IMR-90 (cell line): Measurements from ENCODE around the gene ROCK2. TPM values are rescaled to one million over a fixed set of nuclear protein-coding genes. Genes with fewer than 3 reads are reported as not detected.

Source experiments
- ATAC-seq: fragments of 200-7000 bp; cut with Tn5 transposase; 2 replicates; pipeline ENCODE4 v1.9.1; 2020; ENCODE audit warnings: low read depth, mild to moderate bottlenecking, moderate library complexity
- BruUV-seq: library from RNA; stranded (reverse); fragments of 400-500 nt; replicated peaks from 2 replicates; lab custom pipeline; 2021; lab: Mats Ljungman, UMichigan
- CTCF ChIA-PET: fragments of 300-600 bp; formaldehyde crosslinking; extraction: SDS; loops from one replicate; lab custom pipeline; 2021; ENCODE audit warnings: antibody characterized with exemption; lab: Yijun Ruan, JAX
- POLR2A ChIA-PET: fragments of 300-600 bp; sonication (Branson Sonifier 250); formaldehyde crosslinking; loops from one replicate; lab custom pipeline; 2022; ENCODE audit warnings: antibody characterized with exemption; ENCODE audit not compliant: unreplicated experiment; lab: Charles Lee
- DNase-seq: peaks from one replicate; pipeline ENCODE4 v3.0.0; 2013
- H2AFZ ChIP-seq: replicated peaks from 2 replicates; pipeline ENCODE3; 2013; ENCODE audit warnings: low read length, mild to moderate bottlenecking; ENCODE audit not compliant: poor library complexity
- H2AK5ac ChIP-seq: 2 replicates; pipeline ENCODE4 v1.6.1; 2013; ENCODE audit warnings: low read depth, low read length, inconsistent platforms
- H2AK9ac ChIP-seq: replicated peaks from 2 replicates; pipeline ENCODE3; 2013; ENCODE audit warnings: mild to moderate bottlenecking, low read depth, low read length, moderate library complexity; ENCODE audit not compliant: poor library complexity
- H2BK120ac ChIP-seq: 2 replicates; pipeline ENCODE4 v1.6.1; 2013; ENCODE audit warnings: low read depth, low read length, inconsistent platforms
- H2BK15ac ChIP-seq: 3 replicates; pipeline ENCODE4 v1.6.1; 2013; ENCODE audit warnings: low read depth, low read length, inconsistent platforms
- H2BK20ac ChIP-seq: 2 replicates; pipeline ENCODE4 v1.6.1; 2013; ENCODE audit warnings: low read depth, mild to moderate bottlenecking, inconsistent platforms, low read length, moderate library complexity
- H2BK5ac ChIP-seq: 2 replicates; pipeline ENCODE4 v1.6.1; 2013; ENCODE audit warnings: mild to moderate bottlenecking, low read depth, low read length, inconsistent platforms; ENCODE audit not compliant: poor library complexity, severe bottlenecking
- H3K14ac ChIP-seq: replicated peaks from 2 replicates; pipeline ENCODE4 v1.6.1; 2013; ENCODE audit warnings: low read depth, low read length, inconsistent platforms
- H3K18ac ChIP-seq: 2 replicates; pipeline ENCODE4 v1.6.1; 2013; ENCODE audit warnings: low read depth, low read length, control low read depth
- H3K23ac ChIP-seq: 2 replicates; pipeline ENCODE4 v1.6.1; 2013; ENCODE audit warnings: low read depth, low read length, inconsistent platforms
- H3K27ac ChIP-seq: 2 replicates; pipeline ENCODE4 v1.5.1; 2013; ENCODE audit warnings: mild to moderate bottlenecking, control low read depth, low read length; ENCODE audit not compliant: insufficient read depth
- H3K27me3 ChIP-seq: 2 replicates; pipeline ENCODE4 v1.6.1; 2013; ENCODE audit warnings: low read length; ENCODE audit not compliant: control insufficient read depth, insufficient read depth
- H3K36me3 ChIP-seq: 2 replicates; pipeline ENCODE4 v1.6.1; 2013; ENCODE audit warnings: low read length, mixed read lengths; ENCODE audit not compliant: control insufficient read depth, insufficient read depth
- H3K4ac ChIP-seq: 2 replicates; pipeline ENCODE4 v1.6.1; 2013; ENCODE audit warnings: low read depth, low read length, inconsistent platforms
- H3K4me1 ChIP-seq: 2 replicates; pipeline ENCODE4 v1.6.1; 2013; ENCODE audit warnings: low read length, mixed read lengths; ENCODE audit not compliant: control insufficient read depth, insufficient read depth
- H3K4me2 ChIP-seq: 2 replicates; pipeline ENCODE4 v1.6.1; 2013; ENCODE audit warnings: low read depth, mild to moderate bottlenecking, control low read depth, low read length, moderate library complexity
- H3K4me3 ChIP-seq: 2 replicates; pipeline ENCODE4 v1.5.1; 2013; ENCODE audit warnings: low read depth, mild to moderate bottlenecking, control low read depth, low read length, moderate library complexity; ENCODE audit not compliant: insufficient read depth
- H3K56ac ChIP-seq: 2 replicates; pipeline ENCODE4 v1.6.1; 2013; ENCODE audit warnings: low read length, inconsistent platforms; ENCODE audit not compliant: insufficient read depth; ENCODE audit errors: extremely low read depth
- H3K79me1 ChIP-seq, 2 experiments: 2 replicates each; pipeline ENCODE4 v1.6.1; 2013; ENCODE audit warnings: low read length in 2 of 2, inconsistent platforms in 1 of 2, low read depth in 1 of 2
- H3K9ac ChIP-seq: 2 replicates; pipeline ENCODE4 v1.6.1; 2013; ENCODE audit warnings: low read depth, low read length, control low read depth
- H3K9me1 ChIP-seq: 2 replicates; pipeline ENCODE4 v1.6.1; 2013; ENCODE audit warnings: low read length, inconsistent platforms; ENCODE audit not compliant: insufficient read depth
- H3K9me3 ChIP-seq: 2 replicates; pipeline ENCODE4 v1.6.1; 2013; ENCODE audit warnings: low read length; ENCODE audit not compliant: control insufficient read depth, insufficient read depth
- H4K20me1 ChIP-seq: 2 replicates; pipeline ENCODE4 v1.6.1; 2013; ENCODE audit warnings: low read length, inconsistent platforms; ENCODE audit not compliant: insufficient read depth
- H4K5ac ChIP-seq: 2 replicates; pipeline ENCODE4 v1.6.1; 2013; ENCODE audit warnings: mild to moderate bottlenecking, low read depth, low read length, control low read depth
- H4K8ac ChIP-seq, 2 experiments: 2 replicates each; pipeline ENCODE4 v1.6.1; 2013; ENCODE audit warnings: low read depth in 2 of 2, low read length in 2 of 2, control low read depth in 1 of 2, inconsistent platforms in 1 of 2
- H4K91ac ChIP-seq: 2 replicates; pipeline ENCODE4 v1.6.1; 2013; ENCODE audit warnings: low read depth, low read length, inconsistent platforms; ENCODE audit not compliant: insufficient read depth
- BHLHE40 ChIP-seq: fragments of 150-350 bp; IDR thresholded peaks from 2 replicates; pipeline ENCODE4 v1.6.1; 2016; ENCODE audit warnings: mild to moderate bottlenecking, low read depth, low read length
- CHD1 ChIP-seq: IDR thresholded peaks from 2 replicates; pipeline ENCODE4 v1.6.1; 2012; ENCODE audit warnings: low read depth, low read length, improper control_type of control experiment
- FOS ChIP-seq: fragments of 150-350 bp; IDR thresholded peaks from 2 replicates; pipeline ENCODE4 v1.6.1; 2016; ENCODE audit warnings: low read depth, low read length
- MAFK ChIP-seq: IDR thresholded peaks from 2 replicates; pipeline ENCODE4 v1.6.1; 2012; ENCODE audit warnings: low read depth, low read length, improper control_type of control experiment
- POLR2A ChIP-seq: IDR thresholded peaks from 2 replicates; pipeline ENCODE4 v1.6.1; 2012; ENCODE audit warnings: mild to moderate bottlenecking, low read depth, low read length
- USF2 ChIP-seq: fragments of 150-350 bp; IDR thresholded peaks from 2 replicates; pipeline ENCODE4 v1.6.1; 2017; ENCODE audit warnings: mild to moderate bottlenecking, antibody characterized with exemption, low read length, low read depth
- WGBS, 2 experiments: methylation state at CpG; one replicate each; pipeline versions ENCODE4 v1.1.5 to v1.1.7; 2013; ENCODE audit warnings: missing lambda C conversion rate in 2 of 2; ENCODE audit not compliant: insufficient read length in 1 of 2; ENCODE audit errors: extremely low coverage in 2 of 2; 5-methylcytosine and 5-hydroxymethylcytosine counted together
- dilution Hi-C: fragments of 300-500 bp; cut with HindIII; formaldehyde crosslinking; loops from one replicate; pipeline ENCODE4 v1.14.3; 2018; ENCODE audit warnings: low sequenced_read_pairs; ENCODE audit not compliant: unreplicated experiment
- in situ Hi-C: fragments of 300-500 bp; cut with MboI; formaldehyde crosslinking; loops from 3 replicates; pipeline ENCODE4 v1.14.3; 2019; ENCODE audit warnings: low sequenced_read_pairs, inconsistent platforms, mixed read lengths
- intact Hi-C: fragments of 100-400 bp; cut with micrococcal nuclease; formaldehyde crosslinking; loops from 2 replicates; pipeline ENCODE4 v1.10.0; 2022
- polyA plus RNA-seq, 3 experiments: library from polyadenylated mRNA; depleted of rRNA; stranded (reverse); fragments of >200 nt; gene quantifications; 2 replicates each; pipeline ENCODE4 v1.2.3, GENCODE V29; 2012; ENCODE audit warnings: low replicate concordance in 1 of 3
- total RNA-seq: library from RNA; depleted of rRNA; stranded (reverse); fragments of >200 nt; gene quantifications from 2 replicates; pipeline ENCODE4 v1.2.3, GENCODE V29; 2012

ROCK2 gene
- total and polyA plus RNA-seq, 2 of the 4 experiments (the other 2 are of a cell fraction) = 9.0 to 28.3 TPM

GRCh38 chr2:11186145-11186544 is 158.3 kb downstream of the ROCK2 start:
- dilution Hi-C loops = no loop called here
- no TSS peak for BruUV-seq
- CTCF ChIA-PET = no interaction called here
- intact Hi-C loops = no loop called here
- H4K8ac ChIP-seq = no peak overlapping the region
- DNase-seq = no peak
- H2AK9ac ChIP-seq = no peak overlapping the region
- no peak overlapping the region for H2BK15ac ChIP-seq
- 98% methylated on average over 5 of the region's 6 CpGs; no CpG with 5 or more reads in 1 of the 2 experiments for WGBS, 2 experiments
- no peaks in the 10 kb centered on the region; the same call in 1 of the 2 replicates for H4K20me1 ChIP-seq
- H3K4me3 ChIP-seq = no peak overlapping the region
- in situ Hi-C loops = no loop called here
- H2BK120ac ChIP-seq = no peak overlapping the region
- H2BK20ac ChIP-seq = no peak overlapping the region
- peaks cover 5 to 11% of the 10 kb centered on the region in 2 experiments; a peak in 3 of 4 replicates for H3K79me1 ChIP-seq
- H3K4me1 ChIP-seq = peaks cover 2% of the 10 kb centered on the region; the same call in 1 of the 2 replicates
- H3K4ac ChIP-seq = no peak overlapping the region
- H2BK5ac ChIP-seq = no peak overlapping the region
- H3K18ac ChIP-seq = no peak overlapping the region
- H3K9me3 ChIP-seq = no peaks in the 10 kb centered on the region
- H3K4me2 ChIP-seq = no peak overlapping the region
- no peak overlapping the region for H3K23ac ChIP-seq
- no peak for ATAC-seq
- no peak overlapping the region for H2AK5ac ChIP-seq
- no peak overlapping the region for H2AFZ ChIP-seq
- peaks cover 15% of the 10 kb centered on the region for H3K36me3 ChIP-seq
- H3K56ac ChIP-seq = no peak overlapping the region
- H3K9me1 ChIP-seq = no peaks in the 10 kb centered on the region
- H3K27ac ChIP-seq = no peak overlapping the region
- H4K5ac ChIP-seq = no peak overlapping the region
- TF ChIP-seq USF2 (no peak), MAFK (no peak), POLR2A (no peak), BHLHE40 (no peak), FOS (no peak), CHD1 (no peak)
- H3K27me3 ChIP-seq = no peaks in the 10 kb centered on the region
- H3K14ac ChIP-seq = no peak overlapping the region
- H4K91ac ChIP-seq = no peak overlapping the region
- no peak overlapping the region for H3K9ac ChIP-seq
- POLR2A ChIA-PET = no interaction called here
